ENCODE results near the gene TLN1. TPM values are rescaled to one million over a fixed set of nuclear protein-coding genes. Genes with fewer than 3 reads are reported as not detected.

Gene TLN1
- total and polyA plus RNA-seq, 2 donors (not counting 1 experiment from before 2014, with no cell fraction given): 102 to 280 TPM

GRCh38 chr9:35691757-35692301 is 40.2 kb downstream of the TLN1 start:
- no peak overlapping the region for H2AFZ ChIP-seq (ENCODE audit: insufficient read depth, low read depth, low read length, poor library complexity, severe bottlenecking)
- TF ChIP-seq, protein P1, sequence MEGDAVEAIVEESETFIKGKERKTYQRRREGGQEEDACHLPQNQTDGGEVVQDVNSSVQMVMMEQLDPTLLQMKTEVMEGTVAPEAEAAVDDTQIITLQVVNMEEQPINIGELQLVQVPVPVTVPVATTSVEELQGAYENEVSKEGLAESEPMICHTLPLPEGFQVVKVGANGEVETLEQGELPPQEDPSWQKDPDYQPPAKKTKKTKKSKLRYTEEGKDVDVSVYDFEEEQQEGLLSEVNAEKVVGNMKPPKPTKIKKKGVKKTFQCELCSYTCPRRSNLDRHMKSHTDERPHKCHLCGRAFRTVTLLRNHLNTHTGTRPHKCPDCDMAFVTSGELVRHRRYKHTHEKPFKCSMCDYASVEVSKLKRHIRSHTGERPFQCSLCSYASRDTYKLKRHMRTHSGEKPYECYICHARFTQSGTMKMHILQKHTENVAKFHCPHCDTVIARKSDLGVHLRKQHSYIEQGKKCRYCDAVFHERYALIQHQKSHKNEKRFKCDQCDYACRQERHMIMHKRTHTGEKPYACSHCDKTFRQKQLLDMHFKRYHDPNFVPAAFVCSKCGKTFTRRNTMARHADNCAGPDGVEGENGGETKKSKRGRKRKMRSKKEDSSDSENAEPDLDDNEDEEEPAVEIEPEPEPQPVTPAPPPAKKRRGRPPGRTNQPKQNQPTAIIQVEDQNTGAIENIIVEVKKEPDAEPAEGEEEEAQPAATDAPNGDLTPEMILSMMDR (IDR thresholded peaks at IDR 0.05): no peak
- no peak for TF ChIP-seq EZH2 (IDR thresholded peaks at IDR 0.05; ENCODE audit: borderline replicate concordance, insufficient read depth, low read depth, low read length, poor library complexity, severe bottlenecking)
- 93% methylated on average over 5 of the region's 13 CpGs for WGBS (ENCODE audit: insufficient coverage)
- H3K79me2 ChIP-seq (ENCODE audit: control insufficient read depth, insufficient read depth, low read length): no peaks in the 10 kb centered on the region
- Mint-ChIP-seq H3K4me3 (peak overlapping the region; percentile 88), H3K27me3 (no peaks in the 10 kb centered on the region), H3K9me3 (ENCODE audit: insufficient read depth) (no peaks in the 10 kb centered on the region), H3K4me1 (peaks cover 18% of the 10 kb centered on the region), H3K27ac (no peak overlapping the region)
- peaks cover 0 to 12% of the 10 kb centered on the region in 2 experiments for H3K36me3 ChIP-seq (replicated peaks in 1 of 2; ENCODE audit: control extremely low read depth in 1 of 2, control insufficient read depth in 1 of 2, extremely low read depth in 1 of 2, insufficient read depth in 2 of 2, low read length in 1 of 2)
- ATAC-seq (ENCODE audit: low read depth): no peak
- no peak overlapping the region for H3K27ac ChIP-seq (ENCODE audit: low read length in 2 of 2)
- intact Hi-C loops (cut with micrococcal nuclease): no loop called here
- H3K27me3 ChIP-seq (replicated peaks in 1 of 4; ENCODE audit: control extremely low read depth in 1 of 4, control insufficient read depth in 3 of 4, insufficient read depth in 4 of 4, low read length in 3 of 4): no peaks in the 10 kb centered on the region
- no peaks in the 10 kb centered on the region for H4K20me1 ChIP-seq (ENCODE audit: control insufficient read depth, insufficient read depth, low read length, poor library complexity, severe bottlenecking)
- peaks cover 3 to 25% of the 10 kb centered on the region in 2 donors for H3K4me1 ChIP-seq (ENCODE audit: control insufficient read depth in 2 of 2, insufficient read depth in 2 of 2, low read length in 2 of 2)
- DNase-seq: no peak
- no peak overlapping the region for H3K9ac ChIP-seq (ENCODE audit: low read length)
- peak overlapping the region in 1 of 5 experiments; percentile 68 for H3K4me3 ChIP-seq (ENCODE audit: control extremely low read depth in 1 of 5, extremely low read depth in 1 of 5, insufficient read depth in 1 of 5, low read depth in 2 of 5, low read length in 4 of 5)
- no peaks in the 10 kb centered on the region for H3K9me3 ChIP-seq (ENCODE audit: control extremely low read depth in 1 of 3, control insufficient read depth in 2 of 3, insufficient read depth in 1 of 3, low read length in 2 of 3)
- POLR2A ChIA-PET: interaction anchor here (1.2 to 2.5 kb wide), 2 partner anchors 34 to 45 kb away, joined by 3 to 11 read pairs; partner anchors contain the start of genes CCDC107 and RMRP
- no peak overlapping the region for H3K4me2 ChIP-seq (replicated peaks; ENCODE audit: low read depth, low read length, poor library complexity, severe bottlenecking)
- CTCF ChIA-PET: interaction anchor here (0.8 to 10.0 kb wide), 10 partner anchors 7 to 88 kb away, joined by 3 to 195 read pairs (median 8); partner anchors contain the start of genes CD72, CREB3 and TLN1

- Histone ChIP-seq H4K20me1 (ENCODE audit: control insufficient read depth, insufficient read depth, low read length, poor library complexity, severe bottlenecking) (no peaks in the 10 kb centered on the region), H3K9ac (ENCODE audit: low read length) (peak overlapping the region; percentile 83), H3K27ac (ENCODE audit: low read length in 2 of 2) (no peak overlapping the region), H3K27me3 (replicated peaks in 1 of 4; ENCODE audit: control extremely low read depth in 1 of 4, control insufficient read depth in 3 of 4, insufficient read depth in 4 of 4, low read length in 3 of 4) (no peaks in the 10 kb centered on the region), H3K36me3 (replicated peaks in 1 of 2; ENCODE audit: control extremely low read depth in 1 of 2, control insufficient read depth in 1 of 2, extremely low read depth in 1 of 2, insufficient read depth in 2 of 2, low read length in 1 of 2) (peaks cover 0 to 7% of the 10 kb centered on the region in 2 experiments), H2AFZ (ENCODE audit: insufficient read depth, low read depth, low read length, poor library complexity, severe bottlenecking) (peak overlapping the region; percentile 87), H3K4me3 (ENCODE audit: control extremely low read depth in 1 of 5, extremely low read depth in 1 of 5, insufficient read depth in 1 of 5, low read depth in 2 of 5, low read length in 4 of 5) (peak overlapping the region; percentile 18 to 89 (median 67)), H3K79me2 (ENCODE audit: control insufficient read depth, insufficient read depth, low read length) (no peaks in the 10 kb centered on the region), H3K4me1 (ENCODE audit: control insufficient read depth in 2 of 2, insufficient read depth in 2 of 2, low read length in 2 of 2) (peaks cover 3 to 19% of the 10 kb centered on the region in 2 donors), H3K4me2 (replicated peaks; ENCODE audit: low read depth, low read length, poor library complexity, severe bottlenecking) (peak overlapping the region; percentile 99), H3K9me3 (ENCODE audit: control extremely low read depth in 1 of 3, control insufficient read depth in 2 of 3, insufficient read depth in 1 of 3, low read length in 2 of 3) (no peaks in the 10 kb centered on the region)
- H3K4me3 Mint-ChIP-seq: peak overlapping the region; percentile 88
- ATAC-seq (ENCODE audit: low read depth): no peak
- no peak for TF ChIP-seq EZH2 (IDR thresholded peaks at IDR 0.05; ENCODE audit: borderline replicate concordance, insufficient read depth, low read depth, low read length, poor library complexity, severe bottlenecking)
- TF ChIP-seq, protein P1 (IDR thresholded peaks at IDR 0.05): no peak
- peak overlapping the region; percentile 65 for H3K27ac Mint-ChIP-seq
- no peak for DNase-seq
- intact Hi-C loops (cut with micrococcal nuclease): no loop called here
- CTCF ChIA-PET: interaction anchor here (0.8 to 10.0 kb wide), 8 partner anchors 22 to 77 kb away, joined by 3 to 195 read pairs (median 7); partner anchors contain the start of genes CCDC107, CD72, CREB3 and RMRP
- POLR2A ChIA-PET: interaction anchor here (0.8 to 2.5 kb wide), 4 partner anchors 33 to 1673 kb away, joined by 3 to 11 read pairs (median 4); partner anchors contain the start of genes CCDC107, CREB3, RMRP and TLN1
- H3K4me1 Mint-ChIP-seq: peaks cover 12% of the 10 kb centered on the region
- no peaks in the 10 kb centered on the region for H3K27me3 Mint-ChIP-seq
- no peaks in the 10 kb centered on the region for H3K9me3 Mint-ChIP-seq (ENCODE audit: insufficient read depth)
- WGBS (ENCODE audit: insufficient coverage): 21% methylated on average over 6 of the region's 10 CpGs
Measured at GRCh38 chr9:35691334-35691650, 40.7 kb downstream of the TLN1 start.
